Stimulated activated CD4-positive, alpha-beta T cell treated with anti-CD3 and anti-CD28 coated beads, Interleukin-12 subunit alpha, Interleukin-12 subunit beta, amount 100 ng/mL, for 24 hours (primary cell): ENCODE data around the gene PDRG1.
"Not testable (repeated sequence)": the region's sequence is repeated elsewhere in the genome, so short reads cannot be mapped to it uniquely, and the experiment has no call there.

Experiments
- DNase-seq, 2 experiments: peaks; one replicate each; pipeline ENCODE4 v3.0.0-alpha.2; 2020; ENCODE audit warnings: low read depth in 2 of 2

Gene PDRG1

DNA sequence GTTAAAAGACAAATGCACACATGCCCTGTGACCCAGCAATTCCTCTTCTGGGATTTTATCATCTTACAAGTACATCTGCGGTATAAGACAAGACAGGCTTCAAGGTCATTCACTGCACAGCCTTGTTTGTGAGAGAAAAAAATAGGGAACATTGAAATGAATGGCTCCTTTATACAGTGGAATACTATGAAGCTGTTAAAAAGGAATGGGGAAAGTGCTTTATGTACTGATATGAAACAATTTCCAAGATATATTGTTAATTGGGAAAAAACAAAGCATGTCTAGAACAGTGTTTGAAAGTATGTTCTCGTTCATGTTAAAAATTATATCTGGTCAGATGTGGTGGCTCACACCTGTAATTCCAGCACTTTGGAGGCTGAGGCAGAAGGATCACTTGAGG lies 25.4 kb downstream of the PDRG1 start:
- no peak for DNase-seq

- no peak for DNase-seq
Observed at GRCh38 chr20:31925631-31926030, 26.2 kb downstream of the PDRG1 start.

GRCh38 chr20:31924561-31924960 lies 27.3 kb downstream of the PDRG1 start:
- no peak for DNase-seq

DNA sequence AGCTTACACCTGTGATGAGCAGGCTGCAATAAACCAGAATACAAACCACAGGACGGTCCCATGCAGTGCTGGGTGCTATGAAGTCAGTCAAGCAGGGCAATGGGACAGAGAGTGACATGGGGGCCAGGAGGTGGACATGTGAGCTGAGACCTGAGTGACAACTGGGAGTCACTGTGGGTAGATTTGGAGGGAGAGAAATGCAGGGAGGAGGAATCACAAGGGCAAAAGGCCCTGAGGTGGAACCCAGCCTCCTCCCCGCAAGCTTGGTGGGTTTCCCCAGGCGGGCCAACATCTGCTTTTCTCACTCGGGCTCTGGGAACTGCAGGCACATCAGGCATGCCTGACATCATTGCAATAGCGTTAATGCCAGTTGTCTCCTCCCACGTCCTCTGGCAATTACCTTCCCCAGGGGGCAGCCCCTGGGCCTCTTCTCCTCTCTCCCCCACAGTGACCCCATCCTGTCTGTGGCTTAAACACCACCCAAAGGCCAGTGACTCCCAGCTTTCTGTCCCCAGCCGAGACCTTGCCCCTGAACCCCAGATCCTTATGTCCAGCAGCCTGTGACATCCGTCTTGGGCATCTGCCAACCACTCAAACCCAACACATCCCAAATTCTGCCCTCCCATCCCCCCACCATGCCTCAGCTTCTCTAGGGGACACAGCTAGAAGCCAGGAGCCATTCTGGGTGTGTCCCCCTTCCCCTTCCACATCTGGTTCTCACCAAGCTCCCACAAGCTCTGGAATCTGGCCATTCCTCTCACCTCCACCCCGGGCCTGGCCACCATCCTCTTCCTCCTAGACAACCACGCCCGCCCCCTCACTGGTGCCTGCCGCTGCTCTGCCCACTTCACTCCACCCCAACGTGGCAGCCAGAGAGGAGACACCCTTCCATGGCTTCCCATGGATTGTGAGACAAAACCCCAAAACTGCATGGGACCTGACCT lies 28.2 kb downstream of the PDRG1 start:
- DNase-seq = no peak

- DNase-seq = no peak
Observed at GRCh38 chr20:31922588-31922987, 29.3 kb downstream of the PDRG1 start.

- no peak for DNase-seq
Observed at GRCh38 chr20:31922181-31922580, 29.7 kb downstream of the PDRG1 start.

- DNase-seq = not testable (repeated sequence)
Observed at GRCh38 chr20:31921480-31921879, 30.4 kb downstream of the PDRG1 start.

DNA sequence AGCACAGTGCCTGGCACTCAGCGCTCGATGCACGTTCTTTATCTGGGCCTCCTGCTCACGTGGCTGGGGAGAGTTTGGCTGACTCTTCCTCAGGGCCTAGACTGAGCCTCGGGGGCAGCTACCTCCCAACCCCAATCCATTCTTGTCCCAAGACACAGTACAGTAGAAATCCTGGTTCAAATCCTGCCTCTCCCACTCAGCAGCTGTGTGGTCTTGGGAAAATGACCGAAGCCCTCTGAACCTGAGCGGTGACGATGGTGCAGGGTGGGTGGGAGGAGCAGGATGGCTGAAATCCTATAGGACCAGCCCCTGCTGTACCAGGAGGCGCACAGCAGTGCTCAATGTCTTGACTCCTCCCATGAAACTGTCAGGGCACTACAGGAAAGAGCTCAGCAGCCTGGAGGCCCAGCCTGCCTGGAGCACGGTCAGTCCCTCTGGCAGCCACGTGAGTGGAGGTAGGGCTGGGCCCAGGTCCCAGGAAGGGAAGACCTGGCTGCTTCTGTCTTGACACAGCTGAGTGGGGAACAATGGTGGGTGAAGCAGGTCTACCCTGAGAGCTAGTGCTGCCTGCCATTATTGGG lies 31.5 kb downstream of the PDRG1 start:
- no peak for DNase-seq

DNA sequence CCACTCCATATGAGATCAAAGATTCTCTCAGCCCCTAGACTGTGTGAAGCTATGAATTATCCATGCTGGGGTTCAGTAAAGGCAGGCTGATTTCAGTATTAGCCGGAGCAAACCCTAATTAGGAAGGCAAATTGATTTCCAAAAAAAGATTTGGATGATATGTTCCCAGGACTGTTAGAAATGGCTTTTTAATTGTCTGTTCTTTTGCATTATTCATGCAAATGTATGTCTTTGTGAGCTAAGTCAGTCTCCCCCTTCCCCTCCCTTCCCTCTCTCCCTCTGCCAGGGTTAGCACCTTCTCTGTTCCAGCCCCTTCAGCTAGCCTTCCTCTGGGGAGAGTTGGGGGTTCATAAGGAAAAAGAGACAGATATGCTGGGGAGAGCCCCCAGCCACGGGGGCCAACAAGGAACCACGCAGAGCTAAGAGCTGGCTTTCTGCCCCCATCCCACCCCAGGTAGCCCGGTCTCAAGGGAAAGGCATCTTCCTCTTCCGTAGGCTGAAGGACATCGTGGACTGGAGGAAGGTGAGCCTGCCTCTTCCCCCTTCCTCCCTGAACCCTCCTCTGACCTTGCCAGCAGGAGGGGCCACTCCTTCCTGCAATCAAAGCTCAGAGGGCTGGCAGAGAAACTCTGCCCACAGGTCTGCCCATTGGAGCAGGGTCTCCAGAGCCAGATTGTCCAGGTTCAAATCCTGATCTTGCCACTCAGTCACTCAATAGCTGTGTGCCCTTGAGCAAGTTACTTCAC lies 32.3 kb downstream of the PDRG1 start:
- no peak for DNase-seq

DNA sequence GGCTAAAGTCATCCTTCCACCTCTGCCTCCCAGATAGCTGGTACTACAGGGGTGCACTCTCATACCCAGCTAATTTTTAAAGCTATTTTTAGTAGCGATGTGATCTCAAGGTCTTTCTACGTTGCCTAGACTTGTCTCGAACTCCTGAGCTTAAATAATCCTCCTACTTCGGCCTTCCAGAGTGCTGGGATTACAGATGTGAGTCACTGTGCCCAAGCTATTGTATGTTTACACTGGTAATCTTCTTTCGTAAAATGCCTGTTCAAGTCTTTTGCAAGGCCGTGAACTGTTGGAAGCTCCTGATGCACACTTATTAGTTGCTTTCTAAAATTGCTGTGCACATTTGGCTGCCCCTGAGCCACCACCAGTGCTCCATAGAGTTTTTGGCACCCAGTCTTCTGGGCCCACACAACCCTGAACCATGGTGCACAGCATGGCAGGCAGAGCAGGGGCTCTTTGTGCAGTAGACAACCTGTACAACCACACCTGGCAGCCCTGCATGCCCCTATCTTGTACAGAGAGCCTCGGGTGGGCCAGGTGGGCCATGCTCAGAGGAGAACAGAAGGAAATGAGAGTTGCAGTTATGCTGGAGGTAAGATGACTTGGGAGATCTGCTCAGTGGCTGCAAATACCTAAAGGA lies 33.3 kb downstream of the PDRG1 start:
- no peak for DNase-seq

GRCh38 chr20:31917962-31918412 lies 33.9 kb downstream of the PDRG1 start:
- not testable (repeated sequence) for DNase-seq

GRCh38 chr20:31916708-31917107 lies 35.1 kb downstream of the PDRG1 start:
- no peak for DNase-seq

DNA sequence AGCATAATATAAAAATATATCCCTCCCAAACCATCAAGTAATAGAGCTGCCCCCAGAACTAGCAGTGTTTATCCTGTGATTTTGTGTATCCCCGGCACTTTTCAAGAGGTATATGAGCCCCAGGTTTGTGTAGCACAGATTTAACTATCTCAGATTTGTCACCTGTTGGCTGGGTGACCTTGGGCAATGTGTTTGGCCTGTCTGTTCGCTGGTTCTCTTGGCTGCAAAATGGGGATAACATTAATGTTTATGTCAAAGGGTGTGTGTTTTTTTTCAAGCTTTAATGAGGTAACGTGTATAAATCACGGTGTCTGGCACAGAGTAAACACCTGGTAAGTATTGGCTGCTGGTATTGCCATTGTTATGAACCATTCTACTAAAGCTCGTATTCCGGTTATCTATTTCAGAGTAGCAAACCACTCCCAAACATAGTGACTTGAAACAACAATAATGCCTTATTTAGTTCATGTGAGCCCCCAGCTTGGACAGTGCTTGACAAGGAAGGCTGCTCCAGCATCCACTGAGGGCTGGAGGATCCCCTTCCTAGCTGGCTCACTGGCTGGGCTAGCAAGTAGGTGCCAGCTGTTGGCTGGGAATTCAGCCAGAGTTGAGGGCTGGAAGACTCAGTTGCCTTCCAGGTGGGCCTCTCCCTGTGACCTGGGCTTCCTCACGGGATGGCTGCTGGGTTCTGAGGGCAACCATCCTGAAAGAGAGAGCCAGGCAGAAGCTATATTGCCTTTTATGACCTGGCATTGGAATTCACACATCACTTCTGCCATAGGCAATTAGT lies 36.2 kb downstream of the PDRG1 start:
- DNase-seq = no peak

DNA sequence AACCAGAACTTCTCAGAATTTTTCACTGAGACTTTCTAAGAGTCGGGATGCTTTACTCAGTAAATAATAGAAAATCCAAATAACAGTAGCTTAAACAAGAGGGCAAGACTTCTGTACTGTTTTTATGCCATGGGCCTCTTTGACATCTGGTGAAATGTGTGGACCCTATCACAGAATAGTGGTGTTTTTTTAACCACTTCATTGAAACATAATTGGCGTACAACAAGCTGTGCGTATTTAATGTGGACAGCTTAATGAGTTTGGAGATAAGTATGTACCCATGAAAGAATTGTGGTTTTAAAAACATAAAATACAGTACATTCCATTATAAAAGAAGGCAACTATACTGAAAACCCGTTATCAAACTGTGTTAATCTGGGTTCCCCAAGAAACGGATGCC lies 37.7 kb downstream of the PDRG1 start:
- no peak for DNase-seq

GRCh38 chr20:31913431-31914157 lies 38.3 kb downstream of the PDRG1 start:
- DNase-seq = no peak

GRCh38 chr20:31910071-31910803 lies 41.6 kb downstream of the PDRG1 start:
- DNase-seq = no peak

- no peak for DNase-seq
Observed at GRCh38 chr20:31909253-31910070, 42.4 kb downstream of the PDRG1 start.

- DNase-seq = no peak
Observed at GRCh38 chr20:31908424-31908823, 43.4 kb downstream of the PDRG1 start.

DNA sequence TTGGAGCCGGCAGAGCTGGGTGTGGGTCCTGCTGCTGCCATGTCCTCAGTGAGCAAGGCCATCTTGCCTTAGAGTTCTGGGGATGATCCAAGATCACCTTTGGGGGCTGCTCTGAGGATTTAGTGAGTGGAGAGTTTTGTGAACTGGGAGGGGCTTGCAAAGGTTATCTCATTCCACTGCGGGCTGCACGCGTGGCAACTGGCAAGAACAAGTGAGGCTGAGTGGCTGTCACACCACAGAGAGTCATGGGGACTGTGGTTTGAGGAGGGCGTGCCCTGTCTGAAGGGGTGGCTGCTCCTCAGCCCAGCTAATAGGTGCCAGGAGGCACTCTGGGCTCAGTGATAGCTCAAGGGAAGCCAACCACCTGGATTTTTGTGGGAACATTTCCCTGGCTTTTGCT lies 43.8 kb downstream of the PDRG1 start:
- no peak for DNase-seq
